Endothelial cell of umbilical vein (primary cell): ENCODE data around the gene BLOC1S6. TPM values are rescaled to one million over a fixed set of nuclear protein-coding genes. Genes with fewer than 3 reads are reported as not detected.

ENCODE experiments used
- BruUV-seq: library from RNA; stranded (reverse); fragments of 400-500 nt; replicated peaks from 2 replicates; lab custom pipeline; 2021; lab: Mats Ljungman, UMichigan
- CTCF ChIA-PET: fragments of 300-600, 350-600 bp; sonication (Branson Sonifier 250); formaldehyde crosslinking; loops from one replicate; lab custom pipeline; 2021; ENCODE audit warnings: antibody characterized with exemption, inconsistent platforms; lab: Charles Lee
- POLR2A ChIA-PET: fragments of 300-600, 350-600 bp; sonication (Branson Sonifier 250); formaldehyde crosslinking; loops from one replicate; lab custom pipeline; 2021; ENCODE audit warnings: antibody characterized with exemption, inconsistent platforms; lab: Charles Lee
- DNase-seq: peaks from one replicate; pipeline ENCODE4 v3.0.0-alpha.2; 2011; ENCODE audit warnings: low read depth, low spot score
- FAIRE-seq: peaks from 2 replicates; lab custom pipeline; 2011; peaks lifted over from hg19 to GRCh38; lab: Jason Lieb, UNC
- H2AFZ ChIP-seq: 2 replicates; pipeline ENCODE4 v1.6.0; 2012; ENCODE audit warnings: low read depth, low read length, control low read depth, inconsistent platforms
- H3K27ac ChIP-seq: 2 replicates; pipeline ENCODE4 v1.5.1; 2011; ENCODE audit warnings: low read depth, mild to moderate bottlenecking, control low read depth, low read length, moderate library complexity; ENCODE audit not compliant: insufficient read depth
- H3K27me3 ChIP-seq, 2 experiments: 2 replicates each; pipeline versions ENCODE4 v1.6.0 to v1.6.1; 2011; ENCODE audit warnings: low read length in 2 of 2, mixed read lengths in 1 of 2; ENCODE audit not compliant: control insufficient read depth in 2 of 2, insufficient read depth in 2 of 2
- H3K36me3 ChIP-seq, 2 experiments: 2 replicates in 1 of 2; 3 replicates in 1 of 2; pipeline ENCODE4 v1.5.1; 2011; ENCODE audit warnings: low read length in 2 of 2, mild to moderate bottlenecking in 1 of 2, moderate library complexity in 1 of 2; ENCODE audit not compliant: control insufficient read depth in 2 of 2, insufficient read depth in 2 of 2; ENCODE audit errors: extremely low read depth in 1 of 2
- H3K4me1 ChIP-seq: 3 replicates; pipeline ENCODE4 v1.5.1; 2011; ENCODE audit warnings: mild to moderate bottlenecking, low read length; ENCODE audit not compliant: control insufficient read depth, insufficient read depth; ENCODE audit errors: extremely low read depth
- H3K4me2 ChIP-seq: 2 replicates; pipeline ENCODE4 v1.6.1; 2011; ENCODE audit warnings: low read length, control low read depth, mixed read lengths; ENCODE audit not compliant: insufficient read depth
- H3K4me3 ChIP-seq, 3 experiments: fragments of 200-600 bp in 1 of 3; sonication (generic), shearing (Covaris generic) in 1 of 3; replicated peaks in 1 of 3; 2 replicates each; pipeline ENCODE4 v1.5.1; 2011 to 2016; ENCODE audit warnings: control low read depth in 3 of 3, low read length in 3 of 3, mild to moderate bottlenecking in 2 of 3, inconsistent platforms in 1 of 3, low read depth in 1 of 3, moderate library complexity in 1 of 3; ENCODE audit not compliant: insufficient read depth in 1 of 3
- H3K79me2 ChIP-seq: 2 replicates; pipeline ENCODE4 v1.6.0; 2012; ENCODE audit warnings: low read length, inconsistent platforms; ENCODE audit not compliant: control insufficient read depth, insufficient read depth
- H3K9ac ChIP-seq: replicated peaks from 2 replicates; pipeline ENCODE3; 2011; ENCODE audit warnings: low read length, control low read depth; ENCODE audit not compliant: insufficient read depth; ENCODE audit errors: extremely low read depth
- H3K9me1 ChIP-seq: replicated peaks from 3 replicates; pipeline ENCODE4 v1.6.0; 2011; ENCODE audit warnings: mild to moderate bottlenecking, low read length; ENCODE audit not compliant: control insufficient read depth, insufficient read depth; ENCODE audit errors: extremely low read depth
- H3K9me3 ChIP-seq: replicated peaks from 2 replicates; pipeline ENCODE4 v1.5.1; 2012; ENCODE audit warnings: low read length, inconsistent platforms; ENCODE audit not compliant: control insufficient read depth, insufficient read depth
- H4K20me1 ChIP-seq: replicated peaks from 2 replicates; pipeline ENCODE3; 2011; ENCODE audit warnings: mild to moderate bottlenecking, low read length; ENCODE audit not compliant: control insufficient read depth, insufficient read depth; ENCODE audit errors: extremely low read depth
- GATA2 ChIP-seq: IDR thresholded peaks from 2 replicates; pipeline ENCODE4 v1.7.0; 2011; ENCODE audit warnings: low read depth, mild to moderate bottlenecking, moderate library complexity, mixed read lengths, low read length; ENCODE audit not compliant: insufficient read length, insufficient read depth
- JUN ChIP-seq: IDR thresholded peaks from 2 replicates; pipeline ENCODE4 v1.6.1; 2011; ENCODE audit warnings: borderline replicate concordance, low read depth; ENCODE audit not compliant: insufficient read length, insufficient read depth
- POLR2A ChIP-seq: IDR thresholded peaks from 2 replicates; pipeline ENCODE4 v1.6.1; 2012; ENCODE audit warnings: low read depth, mild to moderate bottlenecking, control low read depth, low read length
- POLR2AphosphoS5 ChIP-seq: IDR thresholded peaks from 2 replicates; pipeline ENCODE4 v1.6.1; 2012; ENCODE audit warnings: low read depth, mild to moderate bottlenecking, control low read depth, low read length, moderate library complexity; ENCODE audit not compliant: insufficient read depth
- dilution Hi-C: fragments of 300-500 bp; cut with MboI; formaldehyde crosslinking; loops from one replicate; pipeline ENCODE4 v1.15.0; 2019; ENCODE audit warnings: low sequenced_read_pairs; ENCODE audit not compliant: extremely low pct_ligation_motif_present
- intact Hi-C: fragments of 100-400 bp; cut with micrococcal nuclease; formaldehyde crosslinking; loops from one replicate; pipeline ENCODE4 v1.10.0; 2022
- polyA plus RNA-seq, 4 experiments: library from polyadenylated mRNA; depleted of rRNA in 3 of 4; stranded (reverse) in 3 of 4; unstranded in 1 of 4; fragments of >200 nt; gene quantifications; 2 replicates each; pipeline versions ENCODE4 v1.2.1 to v1.2.3, GENCODE V29; 2011 to 2012; ENCODE audit warnings: missing spikeins in 1 of 4
- total RNA-seq: library from RNA; stranded (reverse); gene quantifications from 2 replicates; pipeline ENCODE4 v1.2.3, GENCODE V29; 2021
- TF ChIP-seq, protein P1 (sequence below), 2 donors: IDR thresholded peaks; 1 replicate in 1 of 2; 2 replicates in 1 of 2; pipeline ENCODE4 v1.5.1; 2011; ENCODE audit warnings: low read length in 2 of 2, mild to moderate bottlenecking in 2 of 2, moderate library complexity in 2 of 2, control low read depth in 1 of 2, inconsistent platforms in 1 of 2, low read depth in 1 of 2; ENCODE audit not compliant: insufficient read depth in 1 of 2; ENCODE audit errors: extremely low read depth in 1 of 2
- TF ChIP-seq, protein P2 (sequence below): IDR thresholded peaks from 2 replicates; pipeline ENCODE4 v1.6.1; 2011; ENCODE audit not compliant: insufficient read depth, insufficient read length

BLOC1S6 gene
- total and polyA plus RNA-seq, 2 donors (not counting 3 experiments of a cell fraction or from before 2014, with no cell fraction given): 8.2 to 39.2 TPM

DNA sequence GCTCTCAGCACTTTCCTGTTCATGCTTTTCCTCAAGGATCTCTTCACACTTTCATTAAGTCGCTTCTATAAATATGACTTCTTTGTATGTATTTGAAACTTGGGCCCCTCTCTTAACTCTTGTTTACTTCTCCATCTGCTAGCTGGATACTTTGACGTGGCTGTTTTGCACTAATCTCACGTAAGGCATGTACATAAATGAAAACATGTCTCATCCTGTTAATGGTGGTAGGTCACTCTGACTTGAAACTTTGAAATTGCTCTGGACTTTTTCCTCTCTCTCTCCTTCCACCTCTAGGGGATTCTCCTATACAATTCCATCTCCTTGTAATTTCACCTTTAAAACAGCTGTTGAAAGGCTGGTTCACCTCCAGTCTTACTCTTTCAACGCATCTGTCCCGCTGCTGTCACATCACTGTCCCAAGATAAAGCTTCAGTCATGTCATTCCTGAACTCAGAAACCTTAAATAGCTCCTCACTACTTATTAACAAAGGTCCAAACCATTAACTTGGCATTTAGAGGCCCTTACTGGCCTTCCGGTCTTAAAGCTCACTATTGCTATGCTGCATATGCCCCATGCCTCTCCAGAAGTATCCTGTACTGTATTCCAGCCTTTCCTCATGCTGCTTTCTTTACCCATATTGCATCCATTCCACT is 1.2 kb downstream of the BLOC1S6 start:
- ChIA-PET CTCF (interaction anchor here (1.1 to 6.0 kb wide), 11 partner anchors 14 to 158 kb away, joined by 3 to 47 read pairs (median 6); no protein-coding TSS in a partner anchor), POLR2A (no interaction called here)
- no peak for FAIRE-seq
- Histone ChIP-seq H3K4me3 (peak overlapping the region; percentile 89 to 98 (median 90)), H3K36me3 (no peaks in the 10 kb centered on the region), H3K4me2 (peak overlapping the region; percentile 97), H3K4me1 (peaks cover 30% of the 10 kb centered on the region), H2AFZ (no peak overlapping the region), H3K27ac (peak overlapping the region; percentile 83), H4K20me1 (no peaks in the 10 kb centered on the region), H3K79me2 (peaks cover 38% of the 10 kb centered on the region), H3K9me1 (no peaks in the 10 kb centered on the region), H3K9ac (peak overlapping the region; percentile 95), H3K9me3 (no peaks in the 10 kb centered on the region), H3K27me3 (no peaks in the 10 kb centered on the region)
- dilution Hi-C loops: no loop called here
- DNase-seq: peak; percentile 43
- intact Hi-C loops: no loop called here
- BruUV-seq: no TSS peak
- TF ChIP-seq, protein P1, sequence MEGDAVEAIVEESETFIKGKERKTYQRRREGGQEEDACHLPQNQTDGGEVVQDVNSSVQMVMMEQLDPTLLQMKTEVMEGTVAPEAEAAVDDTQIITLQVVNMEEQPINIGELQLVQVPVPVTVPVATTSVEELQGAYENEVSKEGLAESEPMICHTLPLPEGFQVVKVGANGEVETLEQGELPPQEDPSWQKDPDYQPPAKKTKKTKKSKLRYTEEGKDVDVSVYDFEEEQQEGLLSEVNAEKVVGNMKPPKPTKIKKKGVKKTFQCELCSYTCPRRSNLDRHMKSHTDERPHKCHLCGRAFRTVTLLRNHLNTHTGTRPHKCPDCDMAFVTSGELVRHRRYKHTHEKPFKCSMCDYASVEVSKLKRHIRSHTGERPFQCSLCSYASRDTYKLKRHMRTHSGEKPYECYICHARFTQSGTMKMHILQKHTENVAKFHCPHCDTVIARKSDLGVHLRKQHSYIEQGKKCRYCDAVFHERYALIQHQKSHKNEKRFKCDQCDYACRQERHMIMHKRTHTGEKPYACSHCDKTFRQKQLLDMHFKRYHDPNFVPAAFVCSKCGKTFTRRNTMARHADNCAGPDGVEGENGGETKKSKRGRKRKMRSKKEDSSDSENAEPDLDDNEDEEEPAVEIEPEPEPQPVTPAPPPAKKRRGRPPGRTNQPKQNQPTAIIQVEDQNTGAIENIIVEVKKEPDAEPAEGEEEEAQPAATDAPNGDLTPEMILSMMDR (IDR thresholded peaks at IDR 0.05; ENCODE audit: extremely low read depth in 1 of 2, insufficient read depth in 1 of 2, low read depth in 1 of 2, low read length in 2 of 2): no peak
- TF ChIP-seq POLR2A (no peak), POLR2AphosphoS5 (no peak), JUN (no peak), GATA2 (no peak)
- TF ChIP-seq, protein P2, sequence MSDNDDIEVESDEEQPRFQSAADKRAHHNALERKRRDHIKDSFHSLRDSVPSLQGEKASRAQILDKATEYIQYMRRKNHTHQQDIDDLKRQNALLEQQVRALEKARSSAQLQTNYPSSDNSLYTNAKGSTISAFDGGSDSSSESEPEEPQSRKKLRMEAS: no peak
